HL-60 (cell line): ENCODE results near the gene OPHN1.

ENCODE experiments used
- GABPA ChIP-seq: IDR thresholded peaks from 2 replicates; pipeline ENCODE4 v1.6.1; 2012; ENCODE audit warnings: low read depth
- POLR2AphosphoS5 ChIP-seq: IDR thresholded peaks from 2 replicates; pipeline ENCODE4 v1.6.1; 2012; ENCODE audit warnings: low read depth
- SPI1 ChIP-seq: IDR thresholded peaks from 2 replicates; pipeline ENCODE4 v1.6.1; 2012; ENCODE audit warnings: low read depth, mild to moderate bottlenecking, borderline replicate concordance
- TF ChIP-seq, protein P1 (sequence below): IDR thresholded peaks from one replicate; pipeline ENCODE4 v1.5.1; 2011; ENCODE audit warnings: low read length, control low read depth, inconsistent platforms; ENCODE audit not compliant: insufficient read depth
- TF ChIP-seq, protein P2 (sequence below): IDR thresholded peaks from 2 replicates; pipeline ENCODE4 v1.6.1; 2012; ENCODE audit warnings: low read depth; ENCODE audit not compliant: insufficient replicate concordance

DNA sequence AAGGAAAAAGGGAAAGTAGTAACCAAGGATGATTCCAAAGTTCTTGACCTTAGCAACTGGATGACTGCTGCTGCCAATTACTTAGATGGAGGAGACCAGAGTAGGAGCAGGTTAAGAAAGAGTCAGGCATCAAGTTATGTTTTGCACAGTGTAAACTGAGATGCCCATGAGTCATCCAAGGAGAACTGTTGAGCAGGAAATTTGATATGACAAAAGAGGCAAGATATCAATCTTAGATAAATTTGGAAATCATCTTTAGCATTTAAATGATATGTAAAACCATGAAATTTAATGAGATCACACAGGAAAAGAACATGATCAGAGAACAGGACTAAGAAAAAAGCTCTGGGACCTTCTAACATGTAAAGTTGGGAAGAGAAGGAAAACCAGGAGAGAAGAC lies 361.3 kb downstream of the OPHN1 start:
- no peak for TF ChIP-seq GABPA
- TF ChIP-seq, protein P1, sequence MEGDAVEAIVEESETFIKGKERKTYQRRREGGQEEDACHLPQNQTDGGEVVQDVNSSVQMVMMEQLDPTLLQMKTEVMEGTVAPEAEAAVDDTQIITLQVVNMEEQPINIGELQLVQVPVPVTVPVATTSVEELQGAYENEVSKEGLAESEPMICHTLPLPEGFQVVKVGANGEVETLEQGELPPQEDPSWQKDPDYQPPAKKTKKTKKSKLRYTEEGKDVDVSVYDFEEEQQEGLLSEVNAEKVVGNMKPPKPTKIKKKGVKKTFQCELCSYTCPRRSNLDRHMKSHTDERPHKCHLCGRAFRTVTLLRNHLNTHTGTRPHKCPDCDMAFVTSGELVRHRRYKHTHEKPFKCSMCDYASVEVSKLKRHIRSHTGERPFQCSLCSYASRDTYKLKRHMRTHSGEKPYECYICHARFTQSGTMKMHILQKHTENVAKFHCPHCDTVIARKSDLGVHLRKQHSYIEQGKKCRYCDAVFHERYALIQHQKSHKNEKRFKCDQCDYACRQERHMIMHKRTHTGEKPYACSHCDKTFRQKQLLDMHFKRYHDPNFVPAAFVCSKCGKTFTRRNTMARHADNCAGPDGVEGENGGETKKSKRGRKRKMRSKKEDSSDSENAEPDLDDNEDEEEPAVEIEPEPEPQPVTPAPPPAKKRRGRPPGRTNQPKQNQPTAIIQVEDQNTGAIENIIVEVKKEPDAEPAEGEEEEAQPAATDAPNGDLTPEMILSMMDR, result no peak
- no peak for TF ChIP-seq POLR2AphosphoS5
- no peak for TF ChIP-seq SPI1
- TF ChIP-seq, protein P2, sequence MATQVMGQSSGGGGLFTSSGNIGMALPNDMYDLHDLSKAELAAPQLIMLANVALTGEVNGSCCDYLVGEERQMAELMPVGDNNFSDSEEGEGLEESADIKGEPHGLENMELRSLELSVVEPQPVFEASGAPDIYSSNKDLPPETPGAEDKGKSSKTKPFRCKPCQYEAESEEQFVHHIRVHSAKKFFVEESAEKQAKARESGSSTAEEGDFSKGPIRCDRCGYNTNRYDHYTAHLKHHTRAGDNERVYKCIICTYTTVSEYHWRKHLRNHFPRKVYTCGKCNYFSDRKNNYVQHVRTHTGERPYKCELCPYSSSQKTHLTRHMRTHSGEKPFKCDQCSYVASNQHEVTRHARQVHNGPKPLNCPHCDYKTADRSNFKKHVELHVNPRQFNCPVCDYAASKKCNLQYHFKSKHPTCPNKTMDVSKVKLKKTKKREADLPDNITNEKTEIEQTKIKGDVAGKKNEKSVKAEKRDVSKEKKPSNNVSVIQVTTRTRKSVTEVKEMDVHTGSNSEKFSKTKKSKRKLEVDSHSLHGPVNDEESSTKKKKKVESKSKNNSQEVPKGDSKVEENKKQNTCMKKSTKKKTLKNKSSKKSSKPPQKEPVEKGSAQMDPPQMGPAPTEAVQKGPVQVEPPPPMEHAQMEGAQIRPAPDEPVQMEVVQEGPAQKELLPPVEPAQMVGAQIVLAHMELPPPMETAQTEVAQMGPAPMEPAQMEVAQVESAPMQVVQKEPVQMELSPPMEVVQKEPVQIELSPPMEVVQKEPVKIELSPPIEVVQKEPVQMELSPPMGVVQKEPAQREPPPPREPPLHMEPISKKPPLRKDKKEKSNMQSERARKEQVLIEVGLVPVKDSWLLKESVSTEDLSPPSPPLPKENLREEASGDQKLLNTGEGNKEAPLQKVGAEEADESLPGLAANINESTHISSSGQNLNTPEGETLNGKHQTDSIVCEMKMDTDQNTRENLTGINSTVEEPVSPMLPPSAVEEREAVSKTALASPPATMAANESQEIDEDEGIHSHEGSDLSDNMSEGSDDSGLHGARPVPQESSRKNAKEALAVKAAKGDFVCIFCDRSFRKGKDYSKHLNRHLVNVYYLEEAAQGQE, result no peak
